GM21723 (cell line): ENCODE data around the gene GNG14.
"Not testable (repeated sequence)": the region's sequence is repeated elsewhere in the genome, so short reads cannot be mapped to it uniquely, and the experiment has no call there.

Source experiments
- ATAC-seq: cut with Tn5 transposase; IDR thresholded peaks from one replicate; pipeline ENCODE4 v1.9.1; 2021; ENCODE audit warnings: mild to moderate bottlenecking, moderate library complexity; ENCODE audit not compliant: unreplicated experiment

GNG14 gene

DNA sequence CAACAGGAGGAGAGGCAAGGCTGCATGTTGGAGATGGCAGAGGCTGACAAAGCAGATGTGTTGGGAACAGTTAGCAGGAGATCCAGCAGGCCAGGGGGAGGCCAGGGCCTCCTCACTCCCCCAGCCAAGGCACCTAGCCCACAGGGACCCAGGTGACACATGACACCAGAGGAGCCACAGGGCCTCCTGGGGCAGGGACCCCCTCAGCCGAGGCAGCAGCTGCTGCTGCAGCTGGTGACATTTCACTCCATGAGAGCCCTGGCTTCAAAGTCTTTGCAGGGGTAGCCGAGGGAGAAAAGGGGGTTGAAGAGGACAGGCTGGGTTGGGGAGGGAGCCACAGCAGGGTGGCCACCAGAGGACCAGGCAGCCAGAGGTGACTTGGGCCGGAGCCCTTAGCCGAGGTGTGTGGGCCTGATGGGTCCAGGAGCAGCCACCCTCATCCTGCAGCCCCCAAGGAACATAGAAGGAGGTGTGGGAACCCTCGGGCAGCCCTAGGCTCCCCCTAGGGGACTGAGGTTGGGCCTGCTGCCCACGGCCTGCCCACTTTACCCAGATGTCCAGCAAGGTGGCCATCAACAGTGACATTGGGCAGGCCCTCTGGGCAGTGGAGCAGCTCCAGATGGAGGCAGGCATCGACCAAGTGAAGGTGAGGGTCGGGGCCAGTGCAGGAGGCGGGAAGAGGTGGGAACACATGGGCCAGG is at the start of gene GNG14:
Gene GNG14, plus strand, starts transcription at position 503 of the 701 bp plus-strand sequence. Its CDS starts 51 bp downstream, at position 554.
- ATAC-seq: no peak

DNA sequence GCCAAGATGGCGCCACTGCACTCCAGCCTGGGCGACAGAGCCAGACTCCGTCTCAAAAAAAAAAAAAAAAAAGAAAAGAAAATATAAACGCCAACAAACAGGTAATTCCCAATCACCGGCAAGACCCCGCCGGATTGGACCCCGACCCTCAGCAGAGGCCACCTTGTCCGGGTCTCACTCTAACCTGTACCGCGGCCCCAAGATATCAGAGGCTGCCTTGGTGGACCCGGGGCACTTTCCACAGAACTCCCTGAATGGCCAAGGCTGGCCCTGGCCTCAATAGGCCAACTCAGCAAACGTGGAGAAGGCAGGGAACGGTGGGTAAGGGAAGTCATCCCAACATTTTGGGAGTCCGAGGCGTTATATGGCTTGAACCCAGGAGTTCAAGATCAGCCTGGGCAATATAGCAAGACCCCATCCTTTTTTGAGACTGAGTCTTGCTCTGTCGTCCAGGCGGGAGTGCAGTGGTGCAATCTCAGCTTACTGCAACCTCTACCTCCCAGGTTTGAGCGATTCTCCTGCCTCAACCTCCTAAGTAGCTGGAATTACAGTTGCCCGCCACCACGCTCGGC is 49.1 kb upstream of the GNG14 start:
- ATAC-seq: no peak

DNA sequence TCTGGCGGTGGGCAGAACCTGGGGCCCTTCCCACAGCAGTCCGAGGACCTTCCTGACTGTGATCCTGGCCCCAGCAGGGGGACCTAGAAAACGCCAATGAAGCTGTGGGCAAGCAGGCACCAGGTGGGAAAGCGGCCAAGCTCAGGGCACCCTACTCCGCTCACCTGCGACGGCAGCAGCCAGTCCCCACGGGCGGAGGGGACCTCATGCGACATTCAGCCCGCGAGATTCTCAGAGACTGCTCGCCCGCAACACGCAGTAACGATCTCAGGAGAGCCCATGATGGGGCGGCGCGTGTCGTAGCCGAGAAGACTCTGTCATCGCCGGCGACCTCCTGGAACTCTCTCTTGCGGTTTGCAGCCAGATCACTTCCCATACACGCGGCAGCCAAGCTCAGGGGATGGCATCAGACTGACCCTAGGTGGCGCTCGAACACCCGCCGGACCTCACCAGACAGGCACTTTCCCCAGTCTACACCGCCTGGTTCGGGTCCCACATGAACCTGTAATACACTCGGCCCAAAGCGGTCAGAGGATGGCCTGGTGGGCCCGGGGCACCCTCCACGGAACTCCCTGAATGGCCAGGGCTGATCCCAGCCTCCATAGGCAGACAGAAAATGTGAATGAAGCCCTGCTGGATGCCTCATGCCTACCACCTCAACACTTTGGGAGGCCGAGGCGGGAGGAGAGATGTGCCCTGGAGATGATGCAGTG is 47.7 kb upstream of the GNG14 start:
- peak; percentile 56 for ATAC-seq

GRCh38 chr19:12641456-12641855 is 46.3 kb upstream of the GNG14 start:
- no peak for ATAC-seq

- ATAC-seq: no peak
Measured at GRCh38 chr19:12642506-12642905, 45.3 kb upstream of the GNG14 start.

DNA sequence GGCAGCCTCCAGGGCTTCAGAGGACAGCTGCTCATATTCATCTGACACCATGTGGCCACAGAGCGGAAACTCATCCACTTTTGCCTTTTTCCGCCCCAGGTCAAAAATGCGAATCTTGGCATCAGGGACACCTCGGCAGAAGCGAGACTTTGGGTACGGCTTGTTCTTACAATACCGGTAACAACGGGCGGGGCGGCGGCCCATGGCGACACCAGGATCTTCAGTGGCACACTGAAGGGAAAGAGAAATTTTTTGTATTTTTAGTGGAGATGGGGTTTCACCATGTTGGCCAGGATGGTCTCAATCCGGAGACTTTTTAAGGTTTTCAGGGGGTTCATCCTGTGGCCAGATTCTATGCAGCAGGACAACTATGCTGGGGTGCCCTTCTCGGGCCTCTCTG is 44.1 kb upstream of the GNG14 start:
- ATAC-seq: not testable (repeated sequence)

DNA sequence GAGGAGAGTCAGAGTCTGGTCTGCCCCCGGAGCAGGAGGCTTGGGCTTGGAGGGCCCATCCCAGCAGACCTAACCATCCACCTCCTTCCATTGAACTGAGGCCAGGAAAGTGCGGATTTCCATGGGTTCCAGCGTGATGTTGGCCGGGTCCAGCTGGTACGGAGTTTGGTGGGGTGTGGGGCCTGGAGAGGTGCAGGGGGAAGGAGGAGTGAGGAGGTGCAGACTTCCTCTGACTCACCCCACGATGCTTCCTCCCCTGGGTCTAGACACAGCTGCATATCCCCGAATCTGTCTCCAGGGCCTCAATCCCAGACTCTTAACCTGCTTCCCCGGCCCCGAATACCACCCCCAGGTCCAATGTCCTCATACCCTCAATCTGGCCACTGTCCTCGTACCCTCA is 41.2 kb upstream of the GNG14 start:
- ATAC-seq: no peak

GRCh38 chr19:12647047-12647446 is 40.8 kb upstream of the GNG14 start:
- no peak for ATAC-seq

DNA sequence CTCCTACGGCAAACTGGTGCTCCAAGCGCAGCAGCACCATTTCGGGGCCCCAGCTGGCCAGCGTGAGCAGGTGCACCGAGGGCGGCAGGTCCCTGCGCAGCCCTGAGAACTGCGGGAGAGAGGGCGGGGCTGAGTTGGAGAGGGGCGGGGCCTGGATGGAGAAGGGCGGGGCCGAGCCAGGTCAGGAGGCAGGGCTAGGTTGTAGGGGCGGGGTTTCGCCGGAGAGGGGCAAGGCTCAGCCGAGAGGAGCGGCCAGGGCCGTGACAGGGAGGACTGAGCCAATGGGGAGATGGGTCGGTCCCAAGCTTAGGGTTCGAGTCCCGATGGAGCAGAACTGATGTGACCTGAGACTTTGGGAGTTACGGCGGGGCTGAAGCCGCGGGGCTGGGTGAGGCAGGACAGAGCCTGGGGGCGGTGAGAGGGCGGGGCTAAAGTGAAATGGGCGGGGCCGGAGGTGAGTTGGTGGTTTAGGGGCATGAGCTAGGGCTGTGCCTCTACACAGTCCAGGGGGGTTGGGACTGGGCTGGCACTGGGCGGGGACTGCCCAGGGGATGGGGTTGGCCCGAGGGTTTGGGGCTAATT is 40.2 kb upstream of the GNG14 start:
- ATAC-seq: no peak

GRCh38 chr19:12648088-12648487 is 39.7 kb upstream of the GNG14 start:
- ATAC-seq: no peak

DNA sequence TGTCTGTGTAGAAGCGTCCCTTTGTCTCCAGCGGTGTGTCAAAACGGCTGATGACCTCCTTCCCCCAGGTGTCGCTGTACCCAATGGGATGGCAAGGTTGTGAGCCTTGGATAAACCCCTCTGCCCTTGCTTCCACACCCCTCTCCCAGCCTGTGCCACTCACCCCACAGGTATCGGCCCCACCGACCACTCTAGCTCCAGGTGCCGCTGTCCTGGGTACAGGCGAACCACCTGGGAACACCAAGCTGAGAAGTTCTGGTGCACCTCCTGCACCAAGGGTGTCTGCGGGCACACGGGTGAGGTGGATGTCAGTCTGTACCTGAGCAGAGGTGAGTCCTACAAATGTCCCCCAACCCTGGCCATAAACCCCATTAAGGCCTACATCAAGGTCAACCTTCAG is 37.9 kb upstream of the GNG14 start:
- ATAC-seq: no peak

DNA sequence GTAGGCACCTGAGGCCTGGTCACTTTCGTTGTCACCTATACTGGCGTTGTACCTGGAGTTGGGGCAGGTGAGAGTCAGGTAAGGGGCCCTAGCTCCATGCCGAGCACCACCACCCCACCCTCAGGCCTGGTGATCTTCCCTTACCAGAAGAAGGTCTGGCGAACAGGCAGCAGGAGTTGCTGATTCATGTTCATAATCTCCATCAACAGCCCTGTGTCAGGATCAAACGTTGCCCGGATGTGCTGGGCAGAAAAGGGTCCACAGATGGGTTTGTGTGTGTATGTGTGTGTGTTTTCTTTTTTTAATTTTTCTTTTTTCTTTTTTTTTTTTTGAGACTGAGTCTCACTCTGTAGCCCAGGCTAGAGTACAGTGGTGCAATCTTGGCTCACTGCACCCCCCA is 35.6 kb upstream of the GNG14 start:
- no peak for ATAC-seq

- no peak for ATAC-seq
Measured at GRCh38 chr19:12655546-12655945, 32.3 kb upstream of the GNG14 start.

GRCh38 chr19:12656899-12657571 is 30.8 kb upstream of the GNG14 start:
- ATAC-seq: no peak

GRCh38 chr19:12657966-12658365 is 29.8 kb upstream of the GNG14 start:
- ATAC-seq: no peak

DNA sequence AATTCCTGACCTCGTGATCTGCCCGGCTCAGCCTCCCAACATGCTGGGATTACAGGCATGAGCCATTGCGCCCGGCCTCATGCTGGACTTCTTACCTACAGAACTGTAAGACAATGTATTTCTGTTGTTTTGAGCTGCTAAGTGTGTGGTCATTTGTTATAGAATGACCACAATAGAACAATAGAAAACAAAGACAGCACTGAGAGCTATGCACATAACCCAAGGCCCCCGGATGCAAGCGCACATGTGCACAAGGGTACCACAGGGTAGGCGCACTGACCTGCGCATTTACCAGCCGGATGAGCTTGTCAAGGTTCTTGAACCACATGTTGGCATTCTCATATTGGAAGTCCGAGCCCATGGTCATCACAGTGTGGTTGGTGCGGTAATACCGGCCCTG is 26.8 kb upstream of the GNG14 start:
- no peak for ATAC-seq

DNA sequence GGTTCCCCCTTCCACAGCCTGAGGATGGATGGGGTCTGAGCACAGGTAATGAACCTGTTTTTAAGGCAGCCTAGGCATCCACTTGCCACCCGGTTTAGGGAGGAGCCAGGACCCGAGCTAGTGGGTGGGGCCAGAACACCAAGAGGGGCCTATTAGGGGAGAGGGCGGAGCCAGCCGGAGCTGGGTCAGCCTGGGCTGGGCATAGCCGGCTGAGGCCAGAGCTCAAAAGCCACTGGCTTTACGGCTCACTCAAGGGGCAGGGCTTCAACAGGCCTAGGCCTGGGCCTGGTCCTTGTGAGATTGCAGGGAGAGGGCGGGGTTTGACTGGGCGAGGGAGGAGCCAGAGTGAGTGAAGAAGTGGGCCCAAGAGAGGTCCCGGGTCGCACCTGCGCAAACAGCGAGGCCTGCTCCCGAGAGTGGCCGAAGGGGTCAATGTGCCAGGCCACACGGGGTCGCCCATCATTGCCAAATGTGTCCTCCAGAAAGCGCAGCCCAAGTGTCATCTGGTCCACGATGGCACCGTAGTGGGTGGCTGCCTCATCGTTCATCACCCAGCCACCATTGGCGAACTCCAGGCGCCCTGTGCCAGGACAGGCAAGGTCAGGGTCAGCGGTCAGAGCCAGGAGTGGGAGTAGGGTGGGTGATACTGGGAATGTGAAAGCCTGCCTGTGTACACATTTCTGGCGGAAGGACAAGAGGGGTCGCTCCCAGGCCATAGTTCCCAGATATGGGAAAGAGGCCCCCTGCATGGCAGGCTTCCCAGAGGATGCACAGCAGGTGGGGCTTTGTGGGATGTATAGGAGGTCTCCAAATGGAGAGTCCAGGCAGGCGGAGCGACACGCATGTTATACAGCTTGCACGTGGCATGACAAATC is 23.2 kb upstream of the GNG14 start:
- no peak for ATAC-seq

DNA sequence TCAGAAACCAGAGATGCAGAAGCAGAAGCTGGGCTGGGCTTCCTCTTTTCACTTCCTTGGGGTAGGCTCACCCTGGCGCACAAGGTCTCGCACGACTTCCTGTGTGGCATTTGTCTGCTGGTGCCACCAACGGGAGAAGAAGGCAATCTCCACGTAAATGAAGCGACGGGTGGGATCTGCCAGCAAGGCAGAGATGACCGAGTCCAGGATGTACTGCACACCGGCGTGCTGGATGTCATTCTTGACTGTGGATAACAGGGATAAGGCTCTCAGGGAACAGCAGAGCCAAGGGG is 22.6 kb upstream of the GNG14 start:
- ATAC-seq: no peak

- ATAC-seq: no peak
Measured at GRCh38 chr19:12665671-12666264, 22.0 kb upstream of the GNG14 start.
